Left ventricle myocardium superior (tissue), 1 donor: Measurements from ENCODE around the gene TPGS1. TPM values are rescaled to one million over a fixed set of nuclear protein-coding genes. Genes with fewer than 3 reads are reported as not detected.
A peak's percentile ranks its signal among the peaks of the same experiment; 100 is the strongest.

Source experiments
- ATAC-seq: fragments of 200-7000 bp; cut with Tn5 transposase; one replicate; pipeline ENCODE4 v1.9.1; 2020; ENCODE audit warnings: mild to moderate bottlenecking, moderate library complexity
- DNase-seq: peaks from one replicate; pipeline ENCODE4 v3.0.0-alpha.2; 2020
- intact Hi-C: fragments of 100-400 bp; cut with micrococcal nuclease; formaldehyde crosslinking; loops from one replicate; pipeline ENCODE4 v1.11.0; 2022
- total RNA-seq: library from RNA; stranded (reverse); fragmentation: NEBNext Ultra II Directional; extraction: Animal tissue kit (Norgen Biotek cat#: 25700); gene quantifications from one replicate; pipeline ENCODE4 v1.2.1, GENCODE V29; 2021
- donor health status: DM: no; HTN: yes; CAD: no; lungs with severe emphysema.

The TPGS1 gene
- total RNA-seq, 1 donor from 2014 or later: 10.5 TPM

DNA sequence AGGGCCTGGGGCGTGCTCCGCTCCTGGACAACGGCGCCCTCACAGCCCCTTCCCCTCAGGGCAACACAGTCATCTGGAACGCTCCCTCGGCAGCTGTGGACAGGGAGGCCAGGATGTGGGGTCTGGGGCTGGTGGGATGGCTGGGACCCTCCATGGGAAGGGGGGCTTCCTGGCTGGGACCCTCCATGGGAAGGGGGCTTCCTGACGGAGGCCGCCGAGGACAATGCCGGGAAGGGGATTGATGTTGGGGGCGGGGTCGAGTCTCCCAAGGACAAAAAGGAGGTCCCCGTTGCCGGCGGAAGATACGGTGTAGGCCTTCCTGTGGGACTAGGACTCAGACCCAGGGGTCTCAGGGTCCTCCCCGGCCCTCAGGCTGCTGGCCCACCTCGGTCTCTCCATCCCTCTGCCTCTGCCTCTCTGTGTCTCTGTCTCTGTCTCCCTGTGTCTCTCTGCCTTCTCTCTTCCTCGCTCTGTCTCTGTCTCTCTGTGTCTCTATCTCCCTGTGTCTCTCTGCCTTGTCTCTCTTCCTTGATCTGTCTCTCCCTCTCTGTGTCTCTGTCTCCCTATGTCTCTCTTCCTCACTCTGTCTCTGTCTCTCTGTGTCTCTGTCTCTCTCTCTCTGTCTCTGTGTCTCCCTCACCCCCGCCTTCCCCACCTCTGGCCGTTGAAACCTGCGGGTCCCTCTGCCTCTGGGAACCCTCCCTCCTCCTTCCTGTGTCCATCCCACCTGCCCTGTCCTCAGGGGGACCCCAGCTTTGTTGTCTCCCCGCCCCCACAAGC lies 13.7 kb upstream of the TPGS1 start:
- no peak for ATAC-seq
- no peak for DNase-seq
- intact Hi-C loops: no loop called here

GRCh38 chr19:494171-495080 lies 12.9 kb upstream of the TPGS1 start:
- ATAC-seq (no peak), DNase-seq (no peak)
- intact Hi-C loops: no loop called here

- DNase-seq: no peak
- no peak for ATAC-seq
- intact Hi-C loops: no loop called here
Measured at GRCh38 chr19:495081-495401, 12.3 kb upstream of the TPGS1 start.

- DNase-seq (no peak), ATAC-seq (no peak)
- intact Hi-C loops: no loop called here
Measured at GRCh38 chr19:495402-496111, 11.7 kb upstream of the TPGS1 start.

- DNase-seq (no peak), ATAC-seq (no peak)
- intact Hi-C loops: no loop called here
Measured at GRCh38 chr19:496112-496665, 11.1 kb upstream of the TPGS1 start, which contains the start of gene MADCAM1. Gene MADCAM1 (plus strand): TSS chr19:496486. CDS start chr19:496500, 14 bp downstream.

DNA sequence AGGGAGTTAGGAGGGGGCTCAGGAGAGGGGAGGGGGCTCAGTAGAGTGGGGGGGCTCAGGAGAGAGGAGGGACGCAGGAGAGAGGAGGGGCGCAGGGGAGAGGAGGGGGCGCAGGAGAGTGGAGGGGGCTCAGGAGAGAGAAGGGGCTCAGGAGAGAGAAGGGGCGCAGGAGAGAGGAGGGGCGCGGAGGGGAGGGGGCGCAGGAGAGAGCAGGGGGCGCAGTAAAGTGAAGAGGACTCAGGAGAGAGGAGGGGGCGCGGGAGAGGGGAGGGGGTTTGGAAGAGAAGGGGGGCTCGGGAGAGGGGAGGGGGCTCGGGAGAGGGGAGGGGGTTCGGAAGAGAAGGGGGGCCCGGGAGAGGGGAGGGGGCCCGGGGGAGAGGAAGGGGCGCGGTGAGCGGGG lies 10.3 kb upstream of the TPGS1 start:
- no peak for DNase-seq
- no peak for ATAC-seq
- intact Hi-C loops: no loop called here

GRCh38 chr19:497491-497868 lies 9.8 kb upstream of the TPGS1 start:
- no peak for DNase-seq
- intact Hi-C loops: no loop called here
- no peak for ATAC-seq

DNA sequence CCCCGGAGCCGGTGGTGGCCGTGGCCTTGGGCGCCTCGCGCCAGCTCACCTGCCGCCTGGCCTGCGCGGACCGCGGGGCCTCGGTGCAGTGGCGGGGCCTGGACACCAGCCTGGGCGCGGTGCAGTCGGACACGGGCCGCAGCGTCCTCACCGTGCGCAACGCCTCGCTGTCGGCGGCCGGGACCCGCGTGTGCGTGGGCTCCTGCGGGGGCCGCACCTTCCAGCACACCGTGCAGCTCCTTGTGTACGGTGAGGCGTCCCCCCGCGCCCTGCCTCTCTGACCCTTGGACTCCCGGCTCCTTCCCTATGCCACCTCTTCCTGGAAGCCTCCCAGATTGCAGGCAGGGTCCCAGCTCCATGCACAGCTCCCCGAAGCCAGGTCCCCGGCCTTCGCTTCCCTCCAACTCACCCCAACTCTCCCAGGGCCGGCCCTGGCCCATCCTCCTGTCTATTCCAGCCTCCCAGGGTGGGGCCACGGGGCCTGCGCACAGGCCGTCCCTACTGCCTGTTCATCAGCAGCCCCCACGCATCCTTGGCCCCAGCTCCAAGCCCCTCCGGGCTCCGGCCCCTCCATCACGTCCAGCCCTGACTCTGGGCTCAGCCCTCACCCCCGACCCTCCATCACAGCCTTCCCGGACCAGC lies 9.3 kb upstream of the TPGS1 start:
- intact Hi-C loops: no loop called here
- no peak for DNase-seq
- ATAC-seq: no peak

- no peak for ATAC-seq
- DNase-seq: no peak
- intact Hi-C loops: no loop called here
Measured at GRCh38 chr19:498511-498891, 8.8 kb upstream of the TPGS1 start.

DNA sequence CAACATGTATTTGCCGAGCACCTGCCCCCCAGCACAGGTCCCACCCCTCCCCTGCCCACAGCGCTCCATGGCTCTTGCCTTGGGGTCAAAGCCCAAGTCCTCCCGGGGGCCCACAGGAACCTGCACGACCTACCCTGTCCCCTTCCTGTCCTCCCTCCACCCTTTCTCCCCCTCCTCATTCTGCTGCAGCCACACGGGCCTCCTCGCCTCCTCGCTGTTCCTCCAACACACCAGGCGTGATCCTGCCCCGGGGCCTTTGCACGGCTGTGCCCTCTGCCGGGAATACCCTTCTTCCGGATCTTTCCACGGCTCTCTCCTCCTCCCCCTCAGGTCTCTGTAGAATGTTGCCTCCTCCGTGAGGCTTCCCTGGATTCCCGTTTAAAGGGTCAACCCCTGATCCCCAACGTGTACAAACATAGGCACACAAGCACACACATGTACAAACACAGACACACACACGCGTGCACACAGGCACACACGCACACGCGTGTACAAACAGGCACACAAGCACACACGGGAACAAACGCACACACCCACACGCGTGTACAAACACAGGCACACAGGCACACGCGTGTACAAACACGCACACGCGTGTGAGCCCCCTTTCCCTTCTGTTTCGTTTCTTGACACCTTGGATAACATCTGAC lies 8.2 kb upstream of the TPGS1 start:
- DNase-seq (no peak), ATAC-seq (no peak)
- intact Hi-C loops: no loop called here

- ATAC-seq (no peak), DNase-seq (no peak)
- intact Hi-C loops: no loop called here
Measured at GRCh38 chr19:501646-502045, 5.7 kb upstream of the TPGS1 start.

- ATAC-seq (no peak), DNase-seq (no peak)
- intact Hi-C loops: no loop called here
Measured at GRCh38 chr19:504616-505015, 2.7 kb upstream of the TPGS1 start.

DNA sequence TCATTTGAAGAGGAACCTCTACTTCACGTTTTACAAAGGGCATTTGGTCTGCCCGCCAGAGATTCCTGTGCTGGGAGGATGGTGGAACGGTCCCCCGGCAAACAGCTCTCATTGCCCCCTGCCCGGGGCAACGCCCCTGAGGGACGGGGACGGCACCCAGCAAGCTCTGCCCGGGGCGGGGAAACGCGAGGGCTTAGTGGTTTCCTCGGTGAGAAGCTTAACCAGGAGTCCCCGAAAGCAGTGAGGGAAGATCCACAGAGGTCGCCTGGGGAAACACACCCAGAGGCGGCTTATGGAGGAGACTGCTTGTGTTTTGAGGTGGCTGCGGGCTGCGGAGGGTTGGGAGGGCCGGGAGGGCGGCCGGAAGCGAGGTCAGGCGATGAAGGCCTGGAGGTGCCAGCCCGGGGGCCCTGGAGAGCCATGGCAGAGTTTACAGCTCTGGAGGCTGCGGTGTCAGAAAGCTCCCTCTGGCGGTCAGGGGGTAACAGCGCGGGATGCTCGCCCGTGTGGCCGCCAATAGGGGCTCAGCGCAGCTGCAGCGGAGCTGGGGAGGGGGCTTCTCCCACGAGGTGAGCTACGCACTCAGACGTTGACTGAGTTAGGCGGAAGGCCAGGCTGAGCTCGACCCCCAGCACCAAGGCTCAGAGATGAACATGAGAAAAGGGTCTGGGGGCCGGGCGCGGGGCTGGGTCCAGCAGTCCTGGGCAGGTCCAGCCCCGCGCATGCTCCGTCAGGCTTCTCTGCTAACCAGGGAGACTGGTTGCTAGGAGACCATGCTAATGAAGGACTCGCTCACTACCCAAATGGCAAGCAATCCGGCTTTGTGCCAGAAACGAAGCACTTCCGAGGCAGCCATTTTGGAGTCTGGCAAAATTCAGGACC lies 652 bp upstream of the TPGS1 start:
- intact Hi-C loops: no loop called here
- ATAC-seq (peak; percentile 92), DNase-seq (peak; percentile 98)

DNA sequence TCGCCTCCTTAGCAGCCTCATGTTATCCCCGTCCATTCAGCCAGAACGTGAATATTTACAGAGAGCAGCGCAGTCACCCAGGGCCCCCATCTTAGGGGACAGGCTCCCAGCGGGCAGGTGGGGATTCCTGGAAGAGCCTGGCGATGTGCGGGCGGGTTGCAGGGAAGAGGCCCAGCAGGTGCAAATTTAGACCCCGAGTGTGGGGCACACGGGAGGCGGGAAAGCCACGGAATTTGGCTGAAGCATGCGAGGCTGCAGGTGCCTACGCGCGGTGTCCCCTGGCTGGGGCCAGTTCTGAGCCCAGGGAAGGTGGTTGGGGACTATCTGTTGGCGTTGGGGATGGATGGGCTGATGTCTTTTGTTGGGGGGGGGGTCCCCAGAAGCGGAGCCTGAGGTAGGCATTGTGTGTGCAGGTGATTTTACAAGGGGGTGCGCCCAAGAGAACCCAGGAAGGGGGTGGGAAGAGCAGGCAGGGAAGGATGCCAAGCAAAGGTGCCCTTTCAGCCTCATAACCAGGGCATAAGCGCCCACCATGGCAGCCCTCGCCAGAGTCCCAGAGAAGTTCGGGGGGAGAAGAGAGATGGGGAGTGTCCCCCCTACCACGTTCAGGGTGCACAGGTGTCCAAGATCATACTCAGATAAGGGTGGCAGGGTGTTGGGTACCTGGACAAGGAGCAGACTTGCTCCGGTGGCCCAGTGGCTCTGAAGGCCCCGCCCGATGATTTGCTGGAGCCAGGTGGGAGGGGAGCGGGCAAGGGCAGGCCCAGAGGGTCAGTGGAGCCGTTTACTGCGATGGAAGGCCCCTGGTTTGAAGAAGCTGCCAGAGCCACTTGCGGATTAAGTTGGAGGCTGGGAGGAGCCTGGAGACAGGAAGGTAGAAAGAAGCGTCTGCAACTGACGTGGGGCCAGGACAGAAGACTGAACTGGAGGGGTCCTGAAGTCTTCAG lies 1.2 kb downstream of the TPGS1 start:
- no peak for ATAC-seq
- DNase-seq: no peak

GRCh38 chr19:510606-511100 lies 3.4 kb downstream of the TPGS1 start:
- ATAC-seq (no peak), DNase-seq (peak; percentile 78)
- intact Hi-C loops: no loop called here

More for the DNA sequence above, 1.2 kb downstream of the TPGS1 start:
- intact Hi-C loops: no loop called here

GRCh38 chr19:511101-511851 lies 4.0 kb downstream of the TPGS1 start:
- DNase-seq (no peak), ATAC-seq (no peak)

More at GRCh38 chr19:511101-511851, 4.0 kb downstream of the TPGS1 start:
- intact Hi-C loops: no loop called here
